GM15510 (cell line): Measurements from ENCODE around the gene RMI1.

Source experiments
- POLR2A ChIP-seq: IDR thresholded peaks from 3 replicates; pipeline ENCODE4 v1.6.1; 2011; ENCODE audit warnings: borderline replicate concordance; ENCODE audit not compliant: insufficient read length; ENCODE audit errors: extremely low read depth

RMI1 gene

GRCh38 chr9:83980395-83981125, at the start of gene RMI1:
Gene RMI1 (plus strand): TSS chr9:83980805. CDS start chr9:84000987, 20,182 bp downstream.
- TF ChIP-seq POLR2A = peak; percentile 84

- TF ChIP-seq POLR2A = no peak
These were observed 49.7 kb upstream of the RMI1 start for GRCh38 chr9:83930881-83931280.

GRCh38 chr9:83932011-83932410, 48.6 kb upstream of the RMI1 start:
- TF ChIP-seq POLR2A = no peak

- no peak for TF ChIP-seq POLR2A
These were observed 47.8 kb upstream of the RMI1 start for GRCh38 chr9:83932851-83933250.

GRCh38 chr9:83933790-83934189, 46.8 kb upstream of the RMI1 start:
- TF ChIP-seq POLR2A = no peak

GRCh38 chr9:83934569-83935275, 45.9 kb upstream of the RMI1 start:
- no peak for TF ChIP-seq POLR2A

DNA sequence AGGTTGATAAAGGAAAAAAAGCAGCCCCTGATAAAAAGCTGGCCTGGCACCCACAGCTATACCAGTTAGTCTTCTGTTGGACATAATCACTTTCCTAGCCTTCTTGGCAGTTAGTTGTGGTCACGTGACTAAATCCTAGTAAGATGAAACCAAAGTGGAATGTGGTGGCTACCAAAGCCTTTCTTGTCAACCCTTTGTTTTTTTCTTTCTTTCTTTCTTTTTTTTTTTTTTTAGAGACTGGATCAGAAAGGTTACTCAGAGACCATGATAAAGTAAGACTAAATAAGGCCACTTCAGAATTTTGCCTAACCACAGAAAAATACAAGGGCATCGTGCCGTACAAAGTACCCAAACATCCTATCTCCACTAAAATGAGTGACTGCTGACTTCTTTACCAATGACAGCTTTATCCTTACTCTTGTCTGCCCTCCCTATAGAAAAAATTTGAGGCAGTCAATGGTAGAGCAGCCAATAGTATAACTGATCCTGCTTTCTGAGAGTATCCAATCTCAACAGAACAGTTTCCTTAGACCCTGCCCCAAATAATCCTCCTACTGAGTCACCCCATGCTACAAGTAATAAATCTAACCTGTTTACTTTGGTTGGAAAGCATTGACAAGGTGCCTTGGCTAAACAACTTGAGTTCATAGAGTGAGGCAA, 45.2 kb upstream of the RMI1 start:
- no peak for TF ChIP-seq POLR2A

DNA sequence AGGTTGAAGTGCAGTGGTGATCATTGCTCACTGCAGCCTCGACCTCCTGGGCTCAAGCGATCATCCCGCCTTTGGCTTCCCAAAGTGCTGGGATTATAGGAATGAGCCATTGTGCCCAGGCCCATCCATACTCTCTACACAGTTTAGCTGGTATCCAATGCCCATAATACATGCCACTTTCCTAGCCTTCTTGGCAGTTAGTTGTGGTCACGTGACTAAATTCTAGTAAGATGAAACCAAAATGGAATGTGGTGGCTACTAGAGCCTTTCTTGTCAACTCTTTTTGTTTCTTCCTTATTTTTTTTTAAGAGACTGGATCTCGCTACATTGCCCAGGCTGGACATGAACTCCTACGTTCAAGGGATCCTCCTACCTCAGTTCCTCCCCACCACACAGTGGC, 44.1 kb upstream of the RMI1 start:
- no peak for TF ChIP-seq POLR2A

GRCh38 chr9:83937861-83938455, 42.6 kb upstream of the RMI1 start:
- TF ChIP-seq POLR2A = no peak

DNA sequence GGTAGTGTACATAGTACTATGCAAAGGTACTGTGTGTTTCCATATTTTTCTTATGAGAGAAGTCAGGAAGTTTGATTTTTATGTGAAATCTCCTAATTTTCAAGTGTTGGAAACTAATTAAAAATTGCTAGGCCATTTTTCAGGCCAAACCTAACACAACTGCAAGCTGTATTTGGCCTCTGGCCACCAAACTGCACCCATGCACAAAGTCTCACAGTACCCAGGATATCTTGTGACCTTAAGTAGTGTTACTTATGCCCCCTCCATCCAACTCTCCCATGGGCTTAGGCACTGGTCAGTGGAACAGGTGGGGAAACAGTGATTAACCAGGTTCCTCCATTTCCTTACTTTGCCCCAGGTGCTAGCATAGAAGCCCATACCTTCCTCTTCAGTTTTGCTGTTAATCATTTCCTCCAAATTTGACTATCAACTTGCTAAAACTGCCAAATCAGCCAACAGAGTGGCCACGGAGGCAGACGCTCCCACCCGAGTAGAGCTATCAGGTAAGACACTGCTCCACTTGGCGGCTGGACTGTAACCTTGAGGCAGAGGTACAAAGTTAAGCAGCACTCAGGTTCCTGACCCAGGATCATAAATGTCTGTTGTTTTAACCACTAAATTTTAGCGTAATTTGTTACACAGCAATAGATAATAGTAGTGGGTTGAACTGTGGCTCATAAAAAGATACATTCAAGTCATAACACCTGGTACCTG, 39.9 kb upstream of the RMI1 start:
- TF ChIP-seq POLR2A = no peak

GRCh38 chr9:83956086-83956435, 24.5 kb upstream of the RMI1 start:
- TF ChIP-seq POLR2A = no peak

DNA sequence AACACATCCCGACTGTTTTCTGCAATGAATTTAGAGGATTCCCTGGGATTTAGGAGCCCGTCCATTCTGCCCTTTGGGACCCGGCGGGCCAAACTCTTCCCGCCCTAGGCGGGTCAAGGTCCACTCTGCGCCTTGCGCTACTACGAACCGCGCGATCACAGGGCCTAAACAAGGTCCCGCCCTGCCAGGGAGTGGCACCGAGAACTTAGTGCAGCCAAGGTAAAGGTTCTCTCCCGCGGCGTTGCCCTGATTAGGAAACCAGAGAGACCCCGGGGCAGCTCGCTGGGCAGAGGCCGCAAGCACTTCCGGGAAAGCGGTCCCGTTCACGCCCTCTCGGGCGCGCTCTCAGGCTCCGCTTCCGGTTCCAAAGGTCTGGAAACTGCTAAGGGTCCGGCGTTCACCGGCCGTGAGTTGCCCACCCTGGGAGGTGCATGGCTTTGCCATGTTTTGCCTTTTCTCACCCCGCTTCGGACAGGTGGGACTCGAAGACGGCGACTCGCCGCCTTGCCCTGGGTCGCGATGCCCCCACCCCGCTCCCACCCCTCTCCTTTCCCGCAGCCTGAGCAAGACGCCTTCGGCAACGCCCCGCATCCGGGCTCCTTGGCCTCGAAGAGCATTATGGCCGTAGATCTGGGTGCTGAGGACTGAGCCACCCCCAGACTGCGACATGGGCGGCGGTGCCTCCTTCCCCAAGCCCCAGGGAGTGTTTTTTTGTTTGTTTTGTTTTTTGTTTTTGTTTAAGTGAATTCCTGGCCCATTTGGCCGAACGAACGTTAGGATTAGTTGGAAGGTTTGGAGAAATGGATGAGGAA, 24.0 kb upstream of the RMI1 start:
- peak; percentile 51 for TF ChIP-seq POLR2A

DNA sequence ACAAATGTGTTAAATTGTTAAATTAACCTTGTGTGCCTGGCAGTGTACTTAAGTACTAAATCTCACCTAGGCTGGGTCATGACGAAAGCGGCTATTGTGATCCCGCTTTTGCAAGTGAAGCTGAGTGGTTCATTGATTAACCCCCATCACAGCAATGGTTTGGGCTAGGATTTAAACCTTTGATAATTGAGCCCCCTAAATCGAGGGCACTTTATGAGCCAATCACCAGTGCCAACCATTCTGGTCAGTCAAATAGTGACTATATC, 23.4 kb upstream of the RMI1 start:
- TF ChIP-seq POLR2A = no peak

- TF ChIP-seq POLR2A = no peak
These were observed 21.5 kb upstream of the RMI1 start for GRCh38 chr9:83959061-83959460.
